Measurements from ENCODE around the gene SPG21.

Gene SPG21

GRCh38 chr15:64990168-64990470 lies 405 bp upstream of the SPG21 start:
- H3K9me3 ChIP-seq (replicated peaks; ENCODE audit: low read length): no peaks in the 10 kb centered on the region
- peak overlapping the region; percentile 99 for H3K4me3 ChIP-seq (ENCODE audit: low read length)
- peaks cover 22% of the 10 kb centered on the region for H3K4me1 ChIP-seq (ENCODE audit: control insufficient read depth, insufficient read depth, low read length)

GRCh38 chr15:64987136-64987535 lies 2.6 kb downstream of the SPG21 start:
- Histone ChIP-seq H3K27me3 (ENCODE audit: control insufficient read depth, insufficient read depth, low read length) (no peaks in the 10 kb centered on the region), H3K4me3 (ENCODE audit: low read length) (peak overlapping the region; percentile 1), H3K9me3 (replicated peaks; ENCODE audit: low read length) (no peaks in the 10 kb centered on the region), H3K9ac (ENCODE audit: low read depth, low read length) (no peak overlapping the region), H3K4me1 (ENCODE audit: control insufficient read depth, insufficient read depth, low read length) (peaks cover 26% of the 10 kb centered on the region), H3K36me3 (ENCODE audit: insufficient read depth, low read length) (peaks cover 21% of the 10 kb centered on the region), H3K4me2 (ENCODE audit: low read length) (peak overlapping the region; percentile 56)

More at GRCh38 chr15:64990168-64990470, 405 bp upstream of the SPG21 start:
- no peaks in the 10 kb centered on the region for H3K27me3 ChIP-seq (ENCODE audit: control insufficient read depth, insufficient read depth, low read length)
- peak overlapping the region; percentile 96 for H3K4me2 ChIP-seq (ENCODE audit: low read length)
- H3K36me3 ChIP-seq (ENCODE audit: insufficient read depth, low read length): peaks cover 6% of the 10 kb centered on the region
- peak overlapping the region; percentile 98 for H3K9ac ChIP-seq (ENCODE audit: low read depth, low read length)

GRCh38 chr15:64985366-64986033 lies 4.2 kb downstream of the SPG21 start:
- Histone ChIP-seq H3K9me3 (replicated peaks; ENCODE audit: low read length) (no peaks in the 10 kb centered on the region), H3K4me1 (ENCODE audit: control insufficient read depth, insufficient read depth, low read length) (peaks cover 26% of the 10 kb centered on the region), H3K4me2 (ENCODE audit: low read length) (peak overlapping the region; percentile 64), H3K9ac (ENCODE audit: low read depth, low read length) (peak overlapping the region; percentile 31), H3K27me3 (ENCODE audit: control insufficient read depth, insufficient read depth, low read length) (no peaks in the 10 kb centered on the region), H3K4me3 (ENCODE audit: low read length) (peak overlapping the region; percentile 26), H3K36me3 (ENCODE audit: insufficient read depth, low read length) (peaks cover 25% of the 10 kb centered on the region)

GRCh38 chr15:64982472-64982871 lies 7.2 kb downstream of the SPG21 start:
- no peak overlapping the region for H3K4me3 ChIP-seq (ENCODE audit: low read length)
- peaks cover 22% of the 10 kb centered on the region for H3K4me1 ChIP-seq (ENCODE audit: control insufficient read depth, insufficient read depth, low read length)
- peaks cover 46% of the 10 kb centered on the region for H3K36me3 ChIP-seq (ENCODE audit: insufficient read depth, low read length)
- H3K4me2 ChIP-seq (ENCODE audit: low read length): no peak overlapping the region
- H3K27me3 ChIP-seq (ENCODE audit: control insufficient read depth, insufficient read depth, low read length): no peaks in the 10 kb centered on the region
- H3K9ac ChIP-seq (ENCODE audit: low read depth, low read length): no peak overlapping the region
- H3K9me3 ChIP-seq (replicated peaks; ENCODE audit: low read length): no peaks in the 10 kb centered on the region

GRCh38 chr15:64981812-64982431 lies 7.8 kb downstream of the SPG21 start:
- H3K36me3 ChIP-seq (ENCODE audit: insufficient read depth, low read length): peaks cover 41% of the 10 kb centered on the region

GRCh38 chr15:64979252-64979710 lies 10.4 kb downstream of the SPG21 start:
- Histone ChIP-seq H3K4me2 (ENCODE audit: low read length) (no peak overlapping the region), H3K27me3 (ENCODE audit: control insufficient read depth, insufficient read depth, low read length) (no peaks in the 10 kb centered on the region), H3K9ac (ENCODE audit: low read depth, low read length) (no peak overlapping the region), H3K4me1 (ENCODE audit: control insufficient read depth, insufficient read depth, low read length) (peaks cover 4% of the 10 kb centered on the region), H3K9me3 (replicated peaks; ENCODE audit: low read length) (no peaks in the 10 kb centered on the region), H3K4me3 (ENCODE audit: low read length) (no peak overlapping the region), H3K36me3 (ENCODE audit: insufficient read depth, low read length) (peaks cover 59% of the 10 kb centered on the region)

More at GRCh38 chr15:64981812-64982431, 7.8 kb downstream of the SPG21 start:
- H3K4me2 ChIP-seq (ENCODE audit: low read length): peak overlapping the region; percentile 71
- H3K4me3 ChIP-seq (ENCODE audit: low read length): no peak overlapping the region
- H3K4me1 ChIP-seq (ENCODE audit: control insufficient read depth, insufficient read depth, low read length): peaks cover 16% of the 10 kb centered on the region
- H3K9ac ChIP-seq (ENCODE audit: low read depth, low read length): peak overlapping the region; percentile 11
- H3K9me3 ChIP-seq (replicated peaks; ENCODE audit: low read length): no peaks in the 10 kb centered on the region
- no peaks in the 10 kb centered on the region for H3K27me3 ChIP-seq (ENCODE audit: control insufficient read depth, insufficient read depth, low read length)

- no peak overlapping the region for H3K4me2 ChIP-seq (ENCODE audit: low read length)
- no peak overlapping the region for H3K9ac ChIP-seq (ENCODE audit: low read depth, low read length)
- H3K4me3 ChIP-seq (ENCODE audit: low read length): no peak overlapping the region
- H3K9me3 ChIP-seq (replicated peaks; ENCODE audit: low read length): no peaks in the 10 kb centered on the region
- no peaks in the 10 kb centered on the region for H3K4me1 ChIP-seq (ENCODE audit: control insufficient read depth, insufficient read depth, low read length)
- no peaks in the 10 kb centered on the region for H3K27me3 ChIP-seq (ENCODE audit: control insufficient read depth, insufficient read depth, low read length)
- peaks cover 56% of the 10 kb centered on the region for H3K36me3 ChIP-seq (ENCODE audit: insufficient read depth, low read length)
These were observed 14.3 kb downstream of the SPG21 start for GRCh38 chr15:64975390-64975789.

GRCh38 chr15:64970698-64971097 lies 19.0 kb downstream of the SPG21 start:
- H3K4me1 ChIP-seq (ENCODE audit: control insufficient read depth, insufficient read depth, low read length): no peaks in the 10 kb centered on the region
- H3K4me2 ChIP-seq (ENCODE audit: low read length): no peak overlapping the region
- H3K9me3 ChIP-seq (replicated peaks; ENCODE audit: low read length): no peaks in the 10 kb centered on the region
- H3K36me3 ChIP-seq (ENCODE audit: insufficient read depth, low read length): peaks cover 49% of the 10 kb centered on the region
- no peak overlapping the region for H3K4me3 ChIP-seq (ENCODE audit: low read length)
- no peak overlapping the region for H3K9ac ChIP-seq (ENCODE audit: low read depth, low read length)
- H3K27me3 ChIP-seq (ENCODE audit: control insufficient read depth, insufficient read depth, low read length): no peaks in the 10 kb centered on the region

GRCh38 chr15:64969401-64969800 lies 20.3 kb downstream of the SPG21 start:
- Histone ChIP-seq H3K4me3 (ENCODE audit: low read length) (no peak overlapping the region), H3K9ac (ENCODE audit: low read depth, low read length) (no peak overlapping the region), H3K36me3 (ENCODE audit: insufficient read depth, low read length) (peaks cover 50% of the 10 kb centered on the region), H3K4me2 (ENCODE audit: low read length) (no peak overlapping the region), H3K27me3 (ENCODE audit: control insufficient read depth, insufficient read depth, low read length) (no peaks in the 10 kb centered on the region), H3K4me1 (ENCODE audit: control insufficient read depth, insufficient read depth, low read length) (no peaks in the 10 kb centered on the region), H3K9me3 (replicated peaks; ENCODE audit: low read length) (no peaks in the 10 kb centered on the region)

- Histone ChIP-seq H3K4me1 (ENCODE audit: control insufficient read depth, insufficient read depth, low read length) (no peaks in the 10 kb centered on the region), H3K9ac (ENCODE audit: low read depth, low read length) (no peak overlapping the region), H3K36me3 (ENCODE audit: insufficient read depth, low read length) (peaks cover 68% of the 10 kb centered on the region), H3K27me3 (ENCODE audit: control insufficient read depth, insufficient read depth, low read length) (no peaks in the 10 kb centered on the region), H3K4me3 (ENCODE audit: low read length) (no peak overlapping the region), H3K4me2 (ENCODE audit: low read length) (no peak overlapping the region), H3K9me3 (replicated peaks; ENCODE audit: low read length) (no peaks in the 10 kb centered on the region)
These were observed 28.7 kb downstream of the SPG21 start for GRCh38 chr15:64961013-64961412.

- no peak overlapping the region for H3K4me2 ChIP-seq (ENCODE audit: low read length)
- H3K4me3 ChIP-seq (ENCODE audit: low read length): no peak overlapping the region
- no peaks in the 10 kb centered on the region for H3K4me1 ChIP-seq (ENCODE audit: control insufficient read depth, insufficient read depth, low read length)
- H3K9ac ChIP-seq (ENCODE audit: low read depth, low read length): no peak overlapping the region
- H3K36me3 ChIP-seq (ENCODE audit: insufficient read depth, low read length): peaks cover 72% of the 10 kb centered on the region
- H3K27me3 ChIP-seq (ENCODE audit: control insufficient read depth, insufficient read depth, low read length): no peaks in the 10 kb centered on the region
- H3K9me3 ChIP-seq (replicated peaks; ENCODE audit: low read length): no peaks in the 10 kb centered on the region
These were observed 29.6 kb downstream of the SPG21 start for GRCh38 chr15:64960153-64960552.

GRCh38 chr15:64959128-64959527 lies 30.6 kb downstream of the SPG21 start:
- Histone ChIP-seq H3K4me2 (ENCODE audit: low read length) (no peak overlapping the region), H3K4me3 (ENCODE audit: low read length) (no peak overlapping the region), H3K9ac (ENCODE audit: low read depth, low read length) (no peak overlapping the region), H3K36me3 (ENCODE audit: insufficient read depth, low read length) (peaks cover 66% of the 10 kb centered on the region), H3K4me1 (ENCODE audit: control insufficient read depth, insufficient read depth, low read length) (no peaks in the 10 kb centered on the region), H3K9me3 (replicated peaks; ENCODE audit: low read length) (no peaks in the 10 kb centered on the region), H3K27me3 (ENCODE audit: control insufficient read depth, insufficient read depth, low read length) (no peaks in the 10 kb centered on the region)

All from skeletal muscle satellite cell (primary cell).